ENCODE data around the gene NRM. TPM values are rescaled to one million over a fixed set of nuclear protein-coding genes. Genes with fewer than 3 reads are reported as not detected.

NRM gene
- total and polyA plus RNA-seq, 2 of the 13 experiments (the other 11 are each of a cell fraction or from before 2014, with no cell fraction given), result 12.5 to 16.0 TPM

DNA sequence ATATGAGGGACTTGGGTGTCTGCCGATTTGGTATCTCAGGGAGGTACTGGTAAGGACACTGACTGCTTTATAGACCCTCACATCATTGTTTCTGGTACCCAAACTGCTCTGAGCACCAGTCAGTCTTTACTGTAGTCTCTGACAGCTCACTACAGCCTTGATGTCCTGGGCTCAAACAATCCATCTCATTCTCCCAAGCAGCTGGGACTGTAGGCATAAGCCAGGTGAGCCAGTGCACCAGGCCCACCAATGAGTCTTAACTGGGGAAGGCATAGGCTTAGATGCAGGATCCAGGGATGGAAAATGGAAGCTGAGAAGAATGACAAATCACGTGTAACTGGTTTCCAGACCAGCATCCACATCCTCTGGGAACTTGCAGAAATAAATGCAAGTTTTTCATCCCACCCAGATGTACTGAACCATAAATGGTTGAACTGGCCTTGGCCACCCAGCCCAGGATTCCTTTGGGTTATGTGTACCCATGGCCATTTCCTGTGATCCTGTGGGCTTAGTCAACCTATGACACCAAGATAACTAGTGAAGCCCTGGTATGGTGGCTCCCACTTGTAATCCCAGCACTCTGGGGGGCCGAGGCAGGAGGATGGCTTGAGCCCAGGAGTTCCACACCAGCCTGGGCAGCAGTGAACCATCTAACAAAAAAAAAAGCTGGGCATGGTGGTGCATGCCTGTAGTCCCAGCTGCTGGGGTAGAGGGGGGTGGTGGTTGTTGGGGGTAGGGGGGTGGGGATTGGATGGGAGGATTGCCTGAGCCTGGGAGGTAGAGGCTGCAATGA, 35.1 kb upstream of the NRM start (continued):
- TF ChIP-seq KLF16 (CRISPR knock-in tag; IDR thresholded peaks at IDR 0.05) (no peak), POLR2A (IDR thresholded peaks at IDR 0.05; ENCODE audit: insufficient read depth in 1 of 2, low read depth in 2 of 2, low read length in 2 of 2) (peak in 1 of 2 experiments; percentile 75), SRSF4 (IDR thresholded peaks at IDR 0.05; ENCODE audit: low read depth, low read length, poor library complexity, severe bottlenecking) (peak; percentile 35), ZNF326 (CRISPR knock-in tag; IDR thresholded peaks at IDR 0.05; ENCODE audit: borderline replicate concordance) (no peak), U2AF2 (IDR thresholded peaks at IDR 0.05; ENCODE audit: low read depth, low read length) (no peak), TCF7L2 (IDR thresholded peaks at IDR 0.05; ENCODE audit: low read depth, low read length) (no peak), ZNF607 (CRISPR knock-in tag; IDR thresholded peaks at IDR 0.05; ENCODE audit: borderline replicate concordance) (no peak), NFIC (IDR thresholded peaks at IDR 0.05; ENCODE audit: low read length) (peak; percentile 53; the same call in 1 of the 2 replicates), ZNF773 (CRISPR knock-in tag; IDR thresholded peaks at IDR 0.05; ENCODE audit: borderline replicate concordance) (no peak), ZBTB3 (CRISPR knock-in tag; IDR thresholded peaks at IDR 0.05; ENCODE audit: borderline replicate concordance, low read depth) (no peak), MED1 (CRISPR knock-in tag; IDR thresholded peaks at IDR 0.05) (0 out of 2 replicates have a peak, but pooled peaks have one; percentile 7), ZNF644 (CRISPR knock-in tag; IDR thresholded peaks at IDR 0.05; ENCODE audit: low read depth) (no peak), STAT5B (CRISPR knock-in tag; IDR thresholded peaks at IDR 0.05) (no peak), SMARCC2 (IDR thresholded peaks at IDR 0.05) (no peak)
- TF ChIP-seq, protein P1, sequence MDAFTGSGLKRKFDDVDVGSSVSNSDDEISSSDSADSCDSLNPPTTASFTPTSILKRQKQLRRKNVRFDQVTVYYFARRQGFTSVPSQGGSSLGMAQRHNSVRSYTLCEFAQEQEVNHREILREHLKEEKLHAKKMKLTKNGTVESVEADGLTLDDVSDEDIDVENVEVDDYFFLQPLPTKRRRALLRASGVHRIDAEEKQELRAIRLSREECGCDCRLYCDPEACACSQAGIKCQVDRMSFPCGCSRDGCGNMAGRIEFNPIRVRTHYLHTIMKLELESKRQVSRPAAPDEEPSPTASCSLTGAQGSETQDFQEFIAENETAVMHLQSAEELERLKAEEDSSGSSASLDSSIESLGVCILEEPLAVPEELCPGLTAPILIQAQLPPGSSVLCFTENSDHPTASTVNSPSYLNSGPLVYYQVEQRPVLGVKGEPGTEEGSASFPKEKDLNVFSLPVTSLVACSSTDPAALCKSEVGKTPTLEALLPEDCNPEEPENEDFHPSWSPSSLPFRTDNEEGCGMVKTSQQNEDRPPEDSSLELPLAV (CRISPR knock-in tag; conservative IDR thresholded peaks at IDR 0.05; ENCODE audit: low read depth), result 0 out of 2 replicates have a peak, but pooled peaks have one; percentile 19
- TF ChIP-seq, protein P2, sequence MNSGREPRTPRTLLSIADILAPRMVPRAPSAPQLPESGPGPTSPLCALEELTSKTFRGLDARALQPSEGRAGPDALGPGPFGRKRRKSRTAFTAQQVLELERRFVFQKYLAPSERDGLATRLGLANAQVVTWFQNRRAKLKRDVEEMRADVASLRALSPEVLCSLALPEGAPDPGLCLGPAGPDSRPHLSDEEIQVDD (CRISPR knock-in tag; IDR thresholded peaks at IDR 0.05; ENCODE audit: borderline replicate concordance), result no peak
- TF ChIP-seq, protein P3, sequence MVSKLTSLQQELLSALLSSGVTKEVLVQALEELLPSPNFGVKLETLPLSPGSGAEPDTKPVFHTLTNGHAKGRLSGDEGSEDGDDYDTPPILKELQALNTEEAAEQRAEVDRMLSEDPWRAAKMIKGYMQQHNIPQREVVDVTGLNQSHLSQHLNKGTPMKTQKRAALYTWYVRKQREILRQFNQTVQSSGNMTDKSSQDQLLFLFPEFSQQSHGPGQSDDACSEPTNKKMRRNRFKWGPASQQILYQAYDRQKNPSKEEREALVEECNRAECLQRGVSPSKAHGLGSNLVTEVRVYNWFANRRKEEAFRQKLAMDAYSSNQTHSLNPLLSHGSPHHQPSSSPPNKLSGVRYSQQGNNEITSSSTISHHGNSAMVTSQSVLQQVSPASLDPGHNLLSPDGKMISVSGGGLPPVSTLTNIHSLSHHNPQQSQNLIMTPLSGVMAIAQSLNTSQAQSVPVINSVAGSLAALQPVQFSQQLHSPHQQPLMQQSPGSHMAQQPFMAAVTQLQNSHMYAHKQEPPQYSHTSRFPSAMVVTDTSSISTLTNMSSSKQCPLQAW (CRISPR knock-in tag; IDR thresholded peaks at IDR 0.05), result no peak
- TF ChIP-seq, protein P4, sequence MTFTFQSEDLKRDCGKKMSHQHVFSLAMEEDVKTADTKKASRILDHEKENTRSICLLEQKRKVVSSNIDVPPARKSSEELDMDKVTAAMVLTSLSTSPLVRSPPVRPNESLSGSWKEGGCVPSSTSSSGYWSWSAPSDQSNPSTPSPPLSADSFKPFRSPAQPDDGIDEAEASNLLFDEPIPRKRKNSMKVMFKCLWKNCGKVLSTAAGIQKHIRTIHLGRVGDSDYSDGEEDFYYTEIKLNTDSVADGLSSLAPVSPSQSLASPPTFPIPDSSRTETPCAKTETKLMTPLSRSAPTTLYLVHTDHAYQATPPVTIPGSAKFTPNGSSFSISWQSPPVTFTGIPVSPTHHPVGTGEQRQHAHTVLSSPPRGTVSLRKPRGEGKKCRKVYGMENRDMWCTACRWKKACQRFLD (CRISPR knock-in tag; IDR thresholded peaks at IDR 0.05; ENCODE audit: borderline replicate concordance), result no peak
- TF ChIP-seq, protein P5, sequence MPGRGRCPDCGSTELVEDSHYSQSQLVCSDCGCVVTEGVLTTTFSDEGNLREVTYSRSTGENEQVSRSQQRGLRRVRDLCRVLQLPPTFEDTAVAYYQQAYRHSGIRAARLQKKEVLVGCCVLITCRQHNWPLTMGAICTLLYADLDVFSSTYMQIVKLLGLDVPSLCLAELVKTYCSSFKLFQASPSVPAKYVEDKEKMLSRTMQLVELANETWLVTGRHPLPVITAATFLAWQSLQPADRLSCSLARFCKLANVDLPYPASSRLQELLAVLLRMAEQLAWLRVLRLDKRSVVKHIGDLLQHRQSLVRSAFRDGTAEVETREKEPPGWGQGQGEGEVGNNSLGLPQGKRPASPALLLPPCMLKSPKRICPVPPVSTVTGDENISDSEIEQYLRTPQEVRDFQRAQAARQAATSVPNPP (CRISPR knock-in tag; IDR thresholded peaks at IDR 0.05), result no peak
- TF ChIP-seq, protein P6, sequence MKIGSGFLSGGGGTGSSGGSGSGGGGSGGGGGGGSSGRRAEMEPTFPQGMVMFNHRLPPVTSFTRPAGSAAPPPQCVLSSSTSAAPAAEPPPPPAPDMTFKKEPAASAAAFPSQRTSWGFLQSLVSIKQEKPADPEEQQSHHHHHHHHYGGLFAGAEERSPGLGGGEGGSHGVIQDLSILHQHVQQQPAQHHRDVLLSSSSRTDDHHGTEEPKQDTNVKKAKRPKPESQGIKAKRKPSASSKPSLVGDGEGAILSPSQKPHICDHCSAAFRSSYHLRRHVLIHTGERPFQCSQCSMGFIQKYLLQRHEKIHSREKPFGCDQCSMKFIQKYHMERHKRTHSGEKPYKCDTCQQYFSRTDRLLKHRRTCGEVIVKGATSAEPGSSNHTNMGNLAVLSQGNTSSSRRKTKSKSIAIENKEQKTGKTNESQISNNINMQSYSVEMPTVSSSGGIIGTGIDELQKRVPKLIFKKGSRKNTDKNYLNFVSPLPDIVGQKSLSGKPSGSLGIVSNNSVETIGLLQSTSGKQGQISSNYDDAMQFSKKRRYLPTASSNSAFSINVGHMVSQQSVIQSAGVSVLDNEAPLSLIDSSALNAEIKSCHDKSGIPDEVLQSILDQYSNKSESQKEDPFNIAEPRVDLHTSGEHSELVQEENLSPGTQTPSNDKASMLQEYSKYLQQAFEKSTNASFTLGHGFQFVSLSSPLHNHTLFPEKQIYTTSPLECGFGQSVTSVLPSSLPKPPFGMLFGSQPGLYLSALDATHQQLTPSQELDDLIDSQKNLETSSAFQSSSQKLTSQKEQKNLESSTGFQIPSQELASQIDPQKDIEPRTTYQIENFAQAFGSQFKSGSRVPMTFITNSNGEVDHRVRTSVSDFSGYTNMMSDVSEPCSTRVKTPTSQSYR (CRISPR knock-in tag; IDR thresholded peaks at IDR 0.05; ENCODE audit: borderline replicate concordance), result no peak

Measured in HepG2 (cell line).